NB4 (cell line): ENCODE data around the gene PBX3.

Source experiments
- DNase-seq: peaks from one replicate; pipeline ENCODE4 v3.0.0; 2010; ENCODE audit warnings: low read depth
- H3K4me3 ChIP-seq: one replicate; pipeline ENCODE4 v1.5.1; 2011; ENCODE audit warnings: mild to moderate bottlenecking, low read depth, low read length, moderate library complexity
- MYC ChIP-seq: IDR thresholded peaks from 2 replicates; pipeline ENCODE4 v1.6.1; 2011; ENCODE audit warnings: low read depth, low read length
- POLR2A ChIP-seq: IDR thresholded peaks from 2 replicates; pipeline ENCODE4 v1.6.1; 2011; ENCODE audit warnings: mild to moderate bottlenecking; ENCODE audit not compliant: insufficient read length; ENCODE audit errors: extremely low read depth
- TF ChIP-seq, protein P1 (sequence below): IDR thresholded peaks from 2 replicates; pipeline ENCODE4 v1.6.1; 2011; ENCODE audit warnings: low read depth, low read length
- TF ChIP-seq, protein P2 (sequence below): IDR thresholded peaks from one replicate; pipeline ENCODE4 v1.5.1; 2012; ENCODE audit warnings: low read depth, low read length

Gene PBX3

DNA sequence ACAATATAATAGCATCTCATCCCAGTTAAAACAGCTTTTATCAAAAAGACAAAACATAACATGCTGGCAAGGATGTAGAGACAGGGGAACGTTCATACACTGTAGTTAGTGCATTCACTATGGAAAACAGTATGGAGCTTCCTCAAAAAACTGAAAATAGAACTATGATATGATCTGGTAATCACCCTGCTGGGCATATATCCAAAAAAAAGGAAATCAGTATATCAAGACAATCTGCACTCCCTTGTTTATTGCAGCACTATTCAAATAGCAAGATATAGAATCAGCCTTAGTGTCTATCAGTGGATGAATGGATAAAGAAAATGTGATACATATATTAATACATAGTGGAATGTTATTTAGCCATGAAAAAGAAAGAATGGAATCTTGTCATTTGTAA is 88.5 kb downstream of the PBX3 start:
- TF ChIP-seq, protein P1, sequence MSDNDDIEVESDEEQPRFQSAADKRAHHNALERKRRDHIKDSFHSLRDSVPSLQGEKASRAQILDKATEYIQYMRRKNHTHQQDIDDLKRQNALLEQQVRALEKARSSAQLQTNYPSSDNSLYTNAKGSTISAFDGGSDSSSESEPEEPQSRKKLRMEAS: no peak
- TF ChIP-seq POLR2A (no peak), MYC (no peak)
- TF ChIP-seq, protein P2, sequence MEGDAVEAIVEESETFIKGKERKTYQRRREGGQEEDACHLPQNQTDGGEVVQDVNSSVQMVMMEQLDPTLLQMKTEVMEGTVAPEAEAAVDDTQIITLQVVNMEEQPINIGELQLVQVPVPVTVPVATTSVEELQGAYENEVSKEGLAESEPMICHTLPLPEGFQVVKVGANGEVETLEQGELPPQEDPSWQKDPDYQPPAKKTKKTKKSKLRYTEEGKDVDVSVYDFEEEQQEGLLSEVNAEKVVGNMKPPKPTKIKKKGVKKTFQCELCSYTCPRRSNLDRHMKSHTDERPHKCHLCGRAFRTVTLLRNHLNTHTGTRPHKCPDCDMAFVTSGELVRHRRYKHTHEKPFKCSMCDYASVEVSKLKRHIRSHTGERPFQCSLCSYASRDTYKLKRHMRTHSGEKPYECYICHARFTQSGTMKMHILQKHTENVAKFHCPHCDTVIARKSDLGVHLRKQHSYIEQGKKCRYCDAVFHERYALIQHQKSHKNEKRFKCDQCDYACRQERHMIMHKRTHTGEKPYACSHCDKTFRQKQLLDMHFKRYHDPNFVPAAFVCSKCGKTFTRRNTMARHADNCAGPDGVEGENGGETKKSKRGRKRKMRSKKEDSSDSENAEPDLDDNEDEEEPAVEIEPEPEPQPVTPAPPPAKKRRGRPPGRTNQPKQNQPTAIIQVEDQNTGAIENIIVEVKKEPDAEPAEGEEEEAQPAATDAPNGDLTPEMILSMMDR: no peak
- no peak overlapping the region for H3K4me3 ChIP-seq
- no peak for DNase-seq

DNA sequence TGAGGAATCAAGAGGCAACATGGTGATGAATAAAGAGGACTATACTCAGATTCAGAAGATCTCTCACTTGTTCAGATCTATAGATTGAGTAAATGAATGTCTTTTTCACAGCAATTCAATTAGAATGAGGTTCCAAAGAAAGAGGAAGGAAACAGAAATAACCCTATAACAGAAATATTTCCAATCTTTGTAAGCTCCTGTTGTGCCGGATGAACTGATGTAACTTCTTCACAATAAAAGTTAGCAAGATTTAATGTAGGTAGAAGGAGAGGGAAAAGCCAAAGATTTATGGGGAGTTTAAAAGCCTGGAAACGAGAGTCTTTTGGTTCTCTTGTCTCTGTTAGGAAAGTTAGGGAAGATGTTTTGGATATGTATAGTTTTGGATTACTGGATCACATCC is 92.1 kb downstream of the PBX3 start:
- peak; percentile 61 for DNase-seq
- TF ChIP-seq POLR2A (no peak), MYC (no peak)
- TF ChIP-seq, protein P2: no peak
- TF ChIP-seq, protein P1: no peak
- no peak overlapping the region for H3K4me3 ChIP-seq

DNA sequence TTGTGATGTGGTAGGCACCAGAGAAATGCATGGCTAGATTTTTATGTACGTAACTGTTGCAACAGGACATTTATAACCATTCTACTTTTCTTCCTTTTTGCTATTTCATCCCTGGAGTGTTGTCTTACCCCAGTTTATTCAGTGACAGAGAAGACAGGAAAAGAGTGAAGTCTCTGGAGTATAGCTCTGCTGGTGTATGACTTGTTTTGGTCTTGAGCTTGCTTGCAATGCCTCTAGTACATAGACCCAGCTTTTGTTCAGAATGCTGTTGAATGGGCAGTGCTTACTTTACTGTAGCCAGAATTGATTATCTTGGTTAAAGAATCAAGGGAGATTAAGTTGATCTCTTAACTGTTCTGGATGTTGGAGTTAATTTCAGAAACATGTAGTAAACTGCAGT is 94.3 kb downstream of the PBX3 start:
- DNase-seq: peak; percentile 14
- TF ChIP-seq POLR2A (no peak), MYC (no peak)
- TF ChIP-seq, protein P2: no peak
- TF ChIP-seq, protein P1: no peak
- no peak overlapping the region for H3K4me3 ChIP-seq

DNA sequence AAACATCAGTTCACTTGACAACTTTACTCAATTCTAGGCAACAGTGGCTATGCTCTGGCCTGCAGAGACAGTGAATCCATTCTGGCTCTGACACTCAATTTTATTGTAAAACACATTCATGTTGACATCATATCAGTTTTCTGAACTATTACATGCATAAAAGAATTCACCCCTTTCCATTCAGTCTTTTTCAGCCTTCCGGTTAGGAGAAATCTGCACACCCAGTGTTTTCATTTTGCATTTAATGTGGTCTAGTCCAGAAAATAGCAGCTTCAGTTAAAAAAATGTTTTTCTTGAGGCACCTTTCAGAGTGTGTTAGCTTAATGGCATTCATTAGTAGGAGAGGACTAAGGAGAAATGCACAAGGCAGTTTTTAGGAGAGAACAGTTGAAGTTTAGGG is 95.1 kb downstream of the PBX3 start:
- DNase-seq: no peak

DNA sequence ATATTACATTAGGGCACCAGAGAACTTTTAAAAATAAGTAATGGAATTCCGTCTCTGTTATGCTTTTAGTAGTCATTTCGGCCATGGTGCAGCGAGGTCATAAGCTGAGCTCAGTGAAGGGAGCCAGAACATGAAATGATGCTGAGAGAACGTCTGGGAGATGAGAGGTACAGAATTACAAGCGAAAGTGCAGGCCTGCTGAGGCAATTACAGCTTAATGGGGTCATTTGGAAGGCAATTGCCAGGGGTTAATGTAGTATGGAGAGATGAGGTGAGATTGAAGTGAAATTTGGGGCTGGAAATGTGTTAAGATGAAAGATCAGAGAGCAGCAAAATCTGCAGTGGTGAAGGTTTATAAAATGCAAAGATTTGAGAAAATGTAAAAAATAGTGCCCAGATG is 96.5 kb downstream of the PBX3 start:
- no peak for DNase-seq
- TF ChIP-seq MYC (no peak), POLR2A (no peak)
- TF ChIP-seq, protein P1: no peak
- TF ChIP-seq, protein P2: no peak
- H3K4me3 ChIP-seq: no peak overlapping the region

More for the DNA sequence above, 95.1 kb downstream of the PBX3 start:
- TF ChIP-seq, protein P1: no peak
- TF ChIP-seq, protein P2: no peak
- no peak for TF ChIP-seq POLR2A
- TF ChIP-seq MYC: no peak
- no peak overlapping the region for H3K4me3 ChIP-seq
